NCI-H2227 treated with DMSO at 0.1 percent for 48 hours (cell line): ENCODE results near the gene CXXC5.

ENCODE experiments used
- DNase-seq: peaks from one replicate; lab custom pipeline; 2025; lab: John Stamatoyannopoulos, UW

The CXXC5 gene

DNA sequence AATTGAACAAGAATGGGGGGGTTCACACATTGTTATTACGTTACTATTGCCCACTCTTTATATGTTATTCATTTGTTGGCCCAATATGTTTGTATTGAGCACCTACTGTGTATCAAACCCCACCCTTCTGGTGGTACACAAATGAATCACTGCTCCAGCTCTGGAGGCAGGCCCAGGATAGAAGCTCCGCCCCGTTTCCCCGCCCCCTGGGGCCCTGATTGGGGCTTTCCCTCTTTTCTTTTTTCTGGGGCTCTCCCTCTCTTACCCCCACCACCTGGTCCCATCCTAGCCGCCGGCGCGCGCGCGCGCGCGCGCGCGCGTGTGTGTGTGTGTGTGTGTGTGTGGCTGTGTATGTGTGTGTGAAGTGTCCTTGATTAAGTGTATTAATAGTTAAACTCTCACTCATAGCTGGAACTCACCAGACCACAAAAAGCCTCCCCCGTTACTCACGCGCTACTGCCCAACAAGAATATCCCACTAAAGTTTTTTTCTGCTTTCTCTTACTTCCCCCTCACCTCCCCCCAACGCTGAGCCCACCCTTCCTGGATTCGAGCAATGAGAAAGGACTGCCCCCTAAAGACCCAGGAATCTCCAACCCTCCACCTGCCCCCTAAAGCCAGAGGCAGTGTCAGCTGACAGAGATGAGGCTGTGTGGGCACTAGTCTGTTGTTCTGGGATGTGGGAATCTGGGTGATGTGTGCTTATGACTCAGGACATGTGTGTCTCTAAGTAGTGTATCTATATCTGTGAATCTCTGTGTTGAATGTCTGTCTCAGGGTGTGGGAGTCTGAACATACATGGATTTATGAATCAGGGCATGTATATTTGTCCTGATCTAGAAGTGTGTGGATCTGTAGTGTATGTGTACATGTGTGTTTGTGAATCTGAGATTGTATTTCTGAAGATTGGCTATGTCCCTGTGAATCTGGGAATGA is 4.0 kb downstream of the CXXC5 start:
- no peak for DNase-seq

GRCh38 chr5:139652788-139653241 is 4.7 kb downstream of the CXXC5 start:
- no peak for DNase-seq

GRCh38 chr5:139653616-139654015 is 5.5 kb downstream of the CXXC5 start:
- DNase-seq, result no peak

- no peak for DNase-seq
Observed at GRCh38 chr5:139654464-139654863, 6.3 kb downstream of the CXXC5 start.

- DNase-seq, result no peak
Observed at GRCh38 chr5:139654871-139655491, 6.8 kb downstream of the CXXC5 start.

DNA sequence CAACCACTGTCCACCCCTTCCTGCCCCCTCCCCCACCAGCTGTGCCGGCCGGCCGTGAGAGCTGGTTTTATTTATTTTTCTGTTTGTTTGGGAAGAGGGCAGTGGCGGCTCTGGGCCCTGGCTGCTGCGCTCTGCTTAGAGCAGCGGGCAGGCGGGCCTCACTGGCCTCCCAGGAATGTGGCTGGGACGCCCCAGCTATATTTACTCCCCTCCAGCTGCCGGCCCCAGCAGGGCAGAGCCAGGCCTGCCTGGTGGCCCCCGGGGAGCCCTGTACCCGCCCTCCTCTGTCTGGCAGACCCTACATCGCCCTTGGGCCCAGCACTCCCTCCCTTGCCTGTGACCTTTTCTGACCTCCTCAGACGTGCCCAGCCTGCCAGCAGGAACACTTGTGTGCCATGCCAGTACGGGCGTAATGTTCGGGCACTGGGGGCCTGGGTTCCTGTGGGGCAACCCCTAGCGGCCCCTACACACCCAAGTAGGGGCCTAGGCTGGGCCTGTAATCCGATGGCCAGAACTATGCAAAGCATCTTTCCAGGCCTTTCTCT is 7.7 kb downstream of the CXXC5 start:
- DNase-seq, result no peak

DNA sequence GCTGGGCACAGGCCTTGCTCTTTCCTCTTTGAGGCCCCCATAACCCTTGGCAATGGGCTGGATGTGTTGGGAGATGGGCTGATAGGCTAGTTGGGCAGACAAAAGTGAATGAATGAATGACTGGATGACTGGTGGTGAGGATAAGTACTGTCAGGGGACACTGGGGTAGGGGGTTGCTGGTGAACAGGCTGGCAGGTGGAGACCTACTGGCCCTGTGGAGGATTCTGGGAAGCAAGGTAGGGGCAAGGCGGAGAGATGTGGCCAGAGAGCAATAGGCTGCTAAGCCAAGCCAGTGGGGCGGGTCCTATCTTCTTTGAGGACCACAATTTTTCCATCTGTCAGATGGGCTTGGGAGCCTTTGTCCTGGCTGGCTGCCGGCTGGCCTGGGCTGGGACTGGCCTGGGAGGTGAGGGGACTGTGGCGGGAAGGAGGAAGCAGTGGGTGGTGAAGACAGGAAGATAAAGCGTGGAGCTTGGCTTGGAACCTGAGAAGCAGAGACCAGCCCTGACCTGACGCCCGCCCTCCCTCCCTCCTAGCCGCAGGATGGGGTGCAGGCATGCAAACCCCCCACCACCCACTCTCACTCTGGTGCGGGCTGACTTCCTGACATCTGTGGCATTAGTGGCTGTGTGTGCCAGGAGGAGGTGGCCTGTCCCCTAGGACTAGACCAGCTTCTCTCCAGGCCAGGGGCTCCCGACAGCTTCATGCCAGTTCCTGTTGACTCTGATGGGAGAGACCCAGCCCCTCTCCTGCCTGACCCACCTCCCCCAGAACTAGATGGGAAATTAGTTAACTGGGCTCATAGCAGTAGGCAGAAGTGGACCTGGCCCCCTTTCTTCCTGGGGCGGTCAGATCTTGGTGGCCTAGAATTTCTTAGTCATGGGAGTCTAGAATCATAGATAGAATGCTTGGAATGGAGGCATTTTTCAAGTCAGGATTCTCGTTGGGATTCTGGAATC is 9.5 kb downstream of the CXXC5 start:
- no peak for DNase-seq

DNA sequence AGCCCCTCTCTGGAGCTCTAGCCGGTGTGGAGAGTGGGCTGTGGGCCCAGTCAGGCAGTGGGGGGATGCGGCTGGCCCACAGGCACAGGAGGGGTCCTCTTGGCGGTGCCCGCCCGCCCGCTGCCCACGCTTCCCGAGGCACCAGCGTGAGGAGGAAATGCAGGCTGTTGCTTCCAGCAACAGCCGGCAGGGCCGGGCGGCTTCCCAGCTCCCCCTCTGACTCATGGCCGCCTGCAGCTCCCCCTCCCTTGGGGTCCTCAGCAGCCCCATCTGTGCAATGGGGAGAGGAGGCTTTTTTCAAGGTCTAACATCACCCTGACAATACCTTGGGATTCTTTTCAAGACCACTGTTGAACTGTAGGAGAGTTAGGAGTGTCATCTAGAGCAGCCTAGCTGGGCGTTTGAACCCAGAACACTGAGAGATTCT is 10.4 kb downstream of the CXXC5 start:
- no peak for DNase-seq

- DNase-seq, result no peak
Observed at GRCh38 chr5:139658928-139659667, 10.9 kb downstream of the CXXC5 start.

- DNase-seq, result no peak
Observed at GRCh38 chr5:139659695-139660101, 11.5 kb downstream of the CXXC5 start.

GRCh38 chr5:139660105-139660922 is 12.2 kb downstream of the CXXC5 start:
- no peak for DNase-seq

DNA sequence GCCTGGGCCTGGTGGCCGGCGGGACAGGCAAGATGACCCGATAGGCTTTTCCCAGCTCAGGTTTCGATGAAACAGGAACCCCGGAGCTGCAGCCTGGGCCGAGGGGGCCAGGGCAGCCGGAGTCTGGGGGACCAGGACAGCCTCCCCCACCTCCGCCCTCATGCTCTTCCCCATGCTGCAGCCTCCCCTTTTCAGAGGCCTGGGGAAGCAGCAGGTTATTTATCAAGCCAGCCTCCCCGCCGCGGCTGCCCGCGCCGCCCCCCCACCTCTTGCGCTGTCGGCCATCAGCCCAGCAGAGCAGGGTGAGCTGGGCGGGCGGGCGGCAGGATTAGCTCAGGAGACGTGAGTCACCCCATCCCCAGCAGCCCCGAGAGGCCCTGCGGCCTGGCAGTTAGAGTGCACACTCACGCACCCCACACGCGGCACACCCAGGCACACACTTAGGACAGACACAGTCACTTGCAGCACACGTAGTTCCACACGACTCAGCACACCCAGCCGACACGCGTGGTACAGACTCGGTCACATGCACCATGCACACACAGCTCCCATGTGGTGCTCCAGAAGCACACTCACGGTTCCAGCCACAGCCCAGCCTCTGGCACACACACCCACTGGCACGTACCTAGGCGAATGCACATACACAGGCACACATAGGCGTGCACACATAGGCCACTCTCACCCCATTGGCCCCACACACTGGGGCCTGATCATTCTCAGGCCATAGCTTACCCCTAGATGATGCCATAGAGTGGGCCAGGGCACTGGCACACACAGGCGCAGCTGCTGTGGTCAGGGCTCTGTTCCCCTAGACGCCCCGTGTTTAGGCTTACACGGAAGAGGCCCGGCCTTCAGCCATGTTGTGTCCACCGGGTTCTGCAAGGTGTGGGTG is 13.0 kb downstream of the CXXC5 start:
- DNase-seq, result no peak

GRCh38 chr5:139662617-139663016 is 14.5 kb downstream of the CXXC5 start:
- no peak for DNase-seq

GRCh38 chr5:139663207-139664085 is 15.3 kb downstream of the CXXC5 start:
- no peak for DNase-seq

- DNase-seq, result no peak
Observed at GRCh38 chr5:139664086-139664693, 16.0 kb downstream of the CXXC5 start.

DNA sequence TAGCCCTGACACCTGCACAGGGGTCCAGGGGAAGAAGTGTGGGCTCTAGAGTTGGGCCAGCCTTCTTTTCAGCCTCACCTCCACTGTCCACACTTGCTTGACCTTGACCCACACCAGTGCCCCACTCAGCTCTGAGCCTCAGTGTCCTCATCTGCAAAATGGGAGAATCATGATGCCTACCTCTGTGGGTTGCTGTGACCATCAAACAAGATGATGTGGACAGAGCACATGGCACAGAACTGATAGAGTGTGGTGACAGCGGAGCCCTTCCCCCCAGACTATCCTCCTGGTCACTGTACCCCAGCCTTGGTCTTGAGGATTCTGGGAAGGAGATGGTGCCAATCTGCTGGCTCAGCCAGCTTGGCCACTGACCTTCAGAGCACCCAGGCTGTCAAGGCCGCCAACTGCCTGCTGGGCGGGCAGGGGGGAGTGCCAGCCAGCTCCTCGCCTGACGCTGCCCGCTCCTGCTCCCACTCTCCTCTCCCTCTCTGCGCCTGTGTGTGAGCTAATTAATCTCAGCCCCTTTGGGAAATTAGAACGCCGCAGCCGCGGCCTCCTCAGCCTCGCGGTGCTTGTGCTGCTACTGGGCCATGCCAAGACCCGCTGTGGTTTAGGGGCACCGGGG is 16.7 kb downstream of the CXXC5 start:
- no peak for DNase-seq

- DNase-seq, result no peak
Observed at GRCh38 chr5:139665626-139666025, 17.5 kb downstream of the CXXC5 start.
